Adrenal gland (tissue), 5 donors: ENCODE measurements around the gene DIAPH3.

Source experiments
- POLR2A ChIP-seq, 2 donors: fragments of 450-650 bp; IDR thresholded peaks; one replicate each; pipeline ENCODE4 v1.6.1; 2017; ENCODE audit warnings: antibody characterized with exemption in 2 of 2, mild to moderate bottlenecking in 2 of 2, moderate library complexity in 1 of 2
- TF ChIP-seq, protein P1 (sequence below), 6 experiments: fragments of 450-650 bp in 4 of 6; fragments of 200-600 bp in 2 of 6; sonication (generic) in 1 of 6; IDR thresholded peaks; 1 replicate in 5 of 6; 2 replicates in 1 of 6; pipeline versions ENCODE4 v1.5.1 to v1.8.0; 2016 to 2021; ENCODE audit warnings: antibody characterized with exemption in 6 of 6, mild to moderate bottlenecking in 2 of 6, moderate library complexity in 1 of 6
- donor health status: DM: no; HTN: no; CAD: no.

- TF ChIP-seq, protein P1, sequence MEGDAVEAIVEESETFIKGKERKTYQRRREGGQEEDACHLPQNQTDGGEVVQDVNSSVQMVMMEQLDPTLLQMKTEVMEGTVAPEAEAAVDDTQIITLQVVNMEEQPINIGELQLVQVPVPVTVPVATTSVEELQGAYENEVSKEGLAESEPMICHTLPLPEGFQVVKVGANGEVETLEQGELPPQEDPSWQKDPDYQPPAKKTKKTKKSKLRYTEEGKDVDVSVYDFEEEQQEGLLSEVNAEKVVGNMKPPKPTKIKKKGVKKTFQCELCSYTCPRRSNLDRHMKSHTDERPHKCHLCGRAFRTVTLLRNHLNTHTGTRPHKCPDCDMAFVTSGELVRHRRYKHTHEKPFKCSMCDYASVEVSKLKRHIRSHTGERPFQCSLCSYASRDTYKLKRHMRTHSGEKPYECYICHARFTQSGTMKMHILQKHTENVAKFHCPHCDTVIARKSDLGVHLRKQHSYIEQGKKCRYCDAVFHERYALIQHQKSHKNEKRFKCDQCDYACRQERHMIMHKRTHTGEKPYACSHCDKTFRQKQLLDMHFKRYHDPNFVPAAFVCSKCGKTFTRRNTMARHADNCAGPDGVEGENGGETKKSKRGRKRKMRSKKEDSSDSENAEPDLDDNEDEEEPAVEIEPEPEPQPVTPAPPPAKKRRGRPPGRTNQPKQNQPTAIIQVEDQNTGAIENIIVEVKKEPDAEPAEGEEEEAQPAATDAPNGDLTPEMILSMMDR (IDR thresholded peaks at IDR 0.05): no peak
- no peak for TF ChIP-seq POLR2A (IDR thresholded peaks at IDR 0.05)
Observed at GRCh38 chr13:59623206-59623915, 540.4 kb downstream of the DIAPH3 start.
